Activated naive CD4-positive, alpha-beta T cell (primary cell): ENCODE measurements around the gene LBR.
A peak's percentile ranks its signal among the peaks of the same experiment; 100 is the strongest.

Experiments
- DNase-seq, 4 experiments: peaks; one replicate each; lab custom pipeline; 2025; lab: John Stamatoyannopoulos, UW

The LBR gene

GRCh38 chr1:225464851-225465792 is 37.3 kb upstream of the LBR start:
- no peak for DNase-seq

- DNase-seq: no peak
Observed at GRCh38 chr1:225462714-225463574, 35.1 kb upstream of the LBR start.

GRCh38 chr1:225462429-225462713 is 34.5 kb upstream of the LBR start:
- no peak for DNase-seq

- DNase-seq: no peak
Observed at GRCh38 chr1:225461533-225462428, 33.9 kb upstream of the LBR start.

DNA sequence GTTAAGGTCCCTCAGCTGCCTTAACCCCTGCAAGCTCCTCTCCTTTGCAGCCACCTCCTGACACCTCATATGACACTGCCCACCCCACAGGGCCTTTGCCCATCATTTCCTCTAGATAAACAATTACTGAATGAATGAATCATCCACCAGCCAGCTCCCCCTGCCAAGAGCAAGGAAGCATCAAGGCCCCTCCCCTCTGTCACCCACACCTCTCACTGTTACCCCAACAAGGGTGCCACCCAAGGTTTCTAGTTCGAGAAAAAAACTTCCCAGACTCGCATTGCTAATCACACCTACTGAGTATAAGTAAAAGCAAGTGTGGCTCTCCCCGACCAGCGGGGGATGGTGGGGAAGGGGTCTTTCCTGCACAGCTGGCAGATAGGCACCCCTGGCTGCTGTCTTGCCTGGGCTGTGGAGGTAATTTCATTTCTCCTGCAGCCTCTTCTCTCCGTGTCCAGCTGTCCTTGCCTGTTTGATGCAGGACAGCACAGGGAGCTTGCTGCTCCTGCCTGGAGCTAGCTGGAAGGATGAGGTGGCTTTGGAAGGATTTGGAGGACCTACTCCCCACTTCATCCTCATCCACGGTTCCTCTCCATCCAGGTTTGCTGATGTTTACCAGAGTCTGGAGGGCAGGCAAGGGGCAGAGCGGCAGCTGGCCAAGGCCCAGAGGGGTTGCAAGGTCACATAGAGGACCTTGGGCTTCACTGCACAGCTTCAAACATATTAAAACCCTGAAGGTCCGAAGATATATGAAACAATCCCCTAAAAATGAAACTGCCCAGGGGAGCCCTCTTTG is 33.1 kb upstream of the LBR start:
- DNase-seq: peak in 2 of 4 experiments; percentile 14 to 30

- no peak for DNase-seq
Observed at GRCh38 chr1:225460021-225460736, 32.3 kb upstream of the LBR start.

GRCh38 chr1:225458222-225458631 is 30.4 kb upstream of the LBR start:
- DNase-seq: no peak

DNA sequence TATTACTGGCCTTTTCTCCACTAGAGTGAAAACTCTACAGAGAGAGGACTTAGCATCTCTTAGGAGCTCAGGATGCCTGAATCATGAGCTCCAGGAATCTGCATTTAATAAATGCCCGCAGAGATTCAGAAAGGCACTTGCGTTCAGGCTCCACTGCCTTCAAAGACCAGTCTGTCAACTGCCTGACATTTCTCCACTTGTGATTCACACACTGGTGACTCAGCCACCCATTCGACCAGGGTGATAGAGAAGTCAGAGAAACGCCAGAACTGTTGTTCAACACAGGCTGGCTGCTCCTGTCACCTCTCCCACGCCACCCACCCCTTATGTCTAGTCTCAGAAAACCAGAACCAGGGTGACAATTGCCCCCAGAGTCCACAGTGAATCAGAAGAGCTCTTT is 26.9 kb upstream of the LBR start:
- peak in 3 of 4 experiments; percentile 17 to 33 (median 24) for DNase-seq

- no peak for DNase-seq
Observed at GRCh38 chr1:225453797-225454648, 26.2 kb upstream of the LBR start.

- DNase-seq: no peak
Observed at GRCh38 chr1:225451840-225452515, 24.1 kb upstream of the LBR start.

GRCh38 chr1:225451340-225451739 is 23.5 kb upstream of the LBR start:
- DNase-seq: no peak

- peak in 1 of 4 experiments; percentile 9 for DNase-seq
Observed at GRCh38 chr1:225450491-225451191, 22.8 kb upstream of the LBR start.

DNA sequence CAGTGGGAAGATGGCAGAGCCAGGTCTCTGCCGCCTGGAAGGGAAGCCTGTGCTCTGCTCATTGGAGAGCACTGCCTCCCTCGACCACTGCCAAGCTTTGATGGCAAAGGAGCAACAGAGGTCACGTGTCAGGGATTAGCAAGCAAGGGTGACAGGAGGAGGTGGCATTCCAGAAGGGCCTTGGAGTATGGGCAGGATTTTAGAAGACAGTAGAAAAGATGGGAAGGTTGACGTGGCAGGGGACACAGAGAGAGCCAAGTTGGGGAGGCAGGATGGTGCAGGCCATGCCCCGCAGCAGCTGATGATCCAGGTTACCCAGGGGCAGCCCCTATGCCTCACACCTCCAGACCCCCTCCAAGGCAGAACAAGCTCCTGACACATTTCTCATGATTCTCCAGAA is 21.9 kb upstream of the LBR start:
- DNase-seq: no peak

DNA sequence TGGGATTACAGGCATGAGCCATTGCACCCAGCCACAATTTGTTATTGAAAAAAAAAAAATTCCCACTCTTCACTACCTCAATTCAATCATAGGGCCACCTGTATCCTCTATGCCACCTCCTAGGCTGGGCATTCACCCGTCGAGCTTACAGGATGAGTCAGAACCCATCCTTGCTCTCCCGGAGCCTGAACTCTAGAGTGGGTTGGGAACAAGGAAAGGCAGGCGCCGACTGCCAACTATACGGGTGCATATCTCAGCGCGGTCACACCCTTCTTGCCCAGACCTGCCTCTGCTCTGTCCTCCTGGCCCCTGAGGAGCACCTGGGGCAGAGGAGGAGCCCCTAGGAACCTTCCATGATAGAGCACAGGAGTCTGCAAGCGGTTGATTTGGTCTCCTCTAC is 21.4 kb upstream of the LBR start:
- DNase-seq: no peak

DNA sequence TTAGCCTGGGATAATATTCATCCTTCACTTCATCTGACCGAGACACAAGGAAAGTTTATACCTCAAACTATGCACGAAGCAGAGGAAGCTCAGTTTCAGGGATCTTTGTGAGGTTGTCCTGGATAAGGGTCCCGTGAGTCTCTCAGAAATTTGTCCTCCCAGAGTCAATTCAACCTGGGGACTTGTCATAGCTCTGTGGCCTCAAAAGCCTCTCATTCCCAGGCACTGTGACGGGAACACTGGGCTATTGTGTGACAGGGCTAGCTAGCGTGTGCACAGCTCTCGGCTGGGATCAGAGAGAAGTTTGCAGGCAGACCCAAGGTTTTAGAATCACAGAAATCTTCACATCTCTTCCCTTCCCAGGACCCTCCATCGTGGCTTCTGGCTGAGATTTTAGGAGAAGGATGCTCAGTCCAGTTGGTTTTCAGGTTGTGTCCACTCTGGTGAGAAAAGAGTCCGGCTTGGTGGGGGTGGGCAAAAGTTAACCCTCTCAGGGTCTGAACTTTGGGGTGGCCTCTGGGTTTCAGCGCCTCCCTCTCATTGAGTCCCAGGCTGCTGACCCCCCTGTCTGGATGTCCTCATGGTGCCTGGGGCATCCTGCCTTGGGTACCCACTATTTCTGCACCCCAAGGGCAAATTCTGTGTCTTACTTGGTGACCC is 20.4 kb upstream of the LBR start:
- DNase-seq: no peak

DNA sequence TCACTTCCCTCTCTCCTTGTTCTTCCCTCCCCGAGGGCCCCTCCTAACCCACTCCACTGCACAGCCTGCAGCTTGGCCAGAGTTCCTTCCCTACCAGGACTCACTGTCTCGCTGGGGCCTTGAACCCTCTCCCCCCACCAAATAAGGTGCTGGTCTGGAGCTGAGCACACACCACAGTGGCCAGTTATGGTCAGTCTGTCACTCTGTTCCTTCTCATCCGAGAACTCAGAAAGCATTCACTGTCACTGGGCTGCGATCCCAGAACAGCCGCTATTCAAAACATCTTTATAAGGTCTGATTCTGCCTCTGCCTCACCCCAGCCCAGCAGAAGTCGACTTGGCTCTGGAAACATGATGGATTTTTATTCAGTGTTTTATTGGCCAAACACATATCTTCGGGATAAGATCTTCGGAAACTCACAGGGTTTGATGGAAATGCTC is 19.8 kb upstream of the LBR start:
- DNase-seq: no peak

- DNase-seq: no peak
Observed at GRCh38 chr1:225446981-225447615, 19.3 kb upstream of the LBR start.
